HepG2 (cell line): ENCODE results near the gene DHX34. TPM values are rescaled to one million over a fixed set of nuclear protein-coding genes. Genes with fewer than 3 reads are reported as not detected.

Source experiments
- CHD4 ChIP-seq: fragments of 200-600 bp; sonication (generic); IDR thresholded peaks from 2 replicates; pipeline ENCODE4 v1.7.0; 2017; ENCODE audit warnings: mild to moderate bottlenecking, low read length, borderline replicate concordance
- KDM5B ChIP-seq: sonication (generic); formaldehyde crosslinking; IDR thresholded peaks from 2 replicates; pipeline ENCODE4 v1.4.0; 2020; ENCODE audit warnings: missing genetic modification reagents, mild to moderate bottlenecking, borderline replicate concordance
- KLF12 ChIP-seq: sonication (generic); formaldehyde crosslinking; IDR thresholded peaks from 2 replicates; pipeline ENCODE4 v1.4.0; 2020; ENCODE audit warnings: missing genetic modification reagents, borderline replicate concordance
- PATZ1 ChIP-seq: sonication (generic); formaldehyde crosslinking; IDR thresholded peaks from 2 replicates; pipeline ENCODE4 v1.4.0; 2020; ENCODE audit warnings: missing genetic modification reagents
- PHF20 ChIP-seq: sonication (generic); formaldehyde crosslinking; IDR thresholded peaks from 2 replicates; pipeline ENCODE4 v1.5.0; 2020; ENCODE audit warnings: mild to moderate bottlenecking, missing genetic modification reagents
- PHF5A ChIP-seq: IDR thresholded peaks from one replicate; pipeline ENCODE4 v1.6.1; 2018; ENCODE audit warnings: low read depth, missing genetic modification reagents; ENCODE audit not compliant: unreplicated experiment
- RCOR2 ChIP-seq: IDR thresholded peaks from 2 replicates; pipeline ENCODE4 v1.6.1; 2016; ENCODE audit warnings: missing biosample characterization, missing genetic modification reagents
- RNF219 ChIP-seq: sonication (generic); formaldehyde crosslinking; IDR thresholded peaks from 2 replicates; pipeline ENCODE4 v1.5.0; 2020; ENCODE audit warnings: mild to moderate bottlenecking, missing genetic modification reagents
- ZKSCAN8 ChIP-seq: IDR thresholded peaks from 2 replicates; pipeline ENCODE4 v1.6.1; 2016; ENCODE audit warnings: borderline replicate concordance, missing genetic modification reagents, missing compliant biosample characterization
- ZNF10 ChIP-seq: sonication (generic); formaldehyde crosslinking; IDR thresholded peaks from 2 replicates; pipeline ENCODE4 v1.4.0; 2020; ENCODE audit warnings: mild to moderate bottlenecking, low read depth, missing genetic modification reagents, borderline replicate concordance
- ZNF232 ChIP-seq: sonication (generic); formaldehyde crosslinking; IDR thresholded peaks from 2 replicates; pipeline ENCODE4 v1.4.0; 2020; ENCODE audit warnings: missing genetic modification reagents, borderline replicate concordance
- ZNF274 ChIP-seq: sonication (generic); formaldehyde crosslinking; IDR thresholded peaks from 2 replicates; pipeline ENCODE4 v1.5.1; 2020; ENCODE audit warnings: mild to moderate bottlenecking, missing genetic modification reagents
- ZNF44 ChIP-seq: sonication (generic); formaldehyde crosslinking; IDR thresholded peaks from 2 replicates; pipeline ENCODE4 v1.5.1; 2020; ENCODE audit warnings: mild to moderate bottlenecking, missing genetic modification reagents
- ZNF484 ChIP-seq: sonication (generic); formaldehyde crosslinking; IDR thresholded peaks from 2 replicates; pipeline ENCODE4 v1.5.1; 2020; ENCODE audit warnings: mild to moderate bottlenecking, low read depth, missing genetic modification reagents, borderline replicate concordance
- polyA plus RNA-seq, 8 experiments: library from polyadenylated mRNA; depleted of rRNA in 3 of 8; stranded (reverse) in 7 of 8; unstranded in 1 of 8; fragments of >200 nt; fragmentation: Illumina TruSeq in 4 of 8; extraction: Trizol in 4 of 8; gene quantifications; 2 replicates each; pipeline versions ENCODE4 v1.2.1 to v1.2.3, GENCODE V29; 2011 to 2016; ENCODE audit warnings: low read depth in 4 of 8, missing spikeins in 1 of 8, mixed read lengths in 1 of 8; ENCODE audit not compliant: insufficient read depth in 1 of 8
- total RNA-seq, 5 experiments: library from RNA; depleted of rRNA; stranded (reverse); fragments of >200 nt; fragmentation: Illumina TruSeq; extraction: Trizol; gene quantifications; 2 replicates each; pipeline ENCODE4 v1.2.3, GENCODE V29; 2016; ENCODE audit warnings: low read depth in 1 of 5
- TF ChIP-seq, protein P1 (sequence below): IDR thresholded peaks from 2 replicates; pipeline ENCODE4 v1.4.0; 2020; ENCODE audit warnings: mild to moderate bottlenecking, missing genetic modification reagents
- TF ChIP-seq, protein P2 (sequence below): sonication (generic); formaldehyde crosslinking; IDR thresholded peaks from 2 replicates; pipeline ENCODE4 v1.8.1; 2023; ENCODE audit warnings: mild to moderate bottlenecking, missing genetic modification reagents
- TF ChIP-seq, protein P3 (sequence below): sonication (generic); formaldehyde crosslinking; conservative IDR thresholded peaks from 2 replicates; pipeline ENCODE4 v1.8.0; 2022; ENCODE audit warnings: missing genetic modification reagents

The DHX34 gene
- total and polyA plus RNA-seq, 2 of the 13 experiments (the other 11 are each of a cell fraction or from before 2014, with no cell fraction given): 9.2 to 12.0 TPM

GRCh38 chr19:47430041-47430802 lies 81.1 kb downstream of the DHX34 start (continued):
- TF ChIP-seq, protein P1, sequence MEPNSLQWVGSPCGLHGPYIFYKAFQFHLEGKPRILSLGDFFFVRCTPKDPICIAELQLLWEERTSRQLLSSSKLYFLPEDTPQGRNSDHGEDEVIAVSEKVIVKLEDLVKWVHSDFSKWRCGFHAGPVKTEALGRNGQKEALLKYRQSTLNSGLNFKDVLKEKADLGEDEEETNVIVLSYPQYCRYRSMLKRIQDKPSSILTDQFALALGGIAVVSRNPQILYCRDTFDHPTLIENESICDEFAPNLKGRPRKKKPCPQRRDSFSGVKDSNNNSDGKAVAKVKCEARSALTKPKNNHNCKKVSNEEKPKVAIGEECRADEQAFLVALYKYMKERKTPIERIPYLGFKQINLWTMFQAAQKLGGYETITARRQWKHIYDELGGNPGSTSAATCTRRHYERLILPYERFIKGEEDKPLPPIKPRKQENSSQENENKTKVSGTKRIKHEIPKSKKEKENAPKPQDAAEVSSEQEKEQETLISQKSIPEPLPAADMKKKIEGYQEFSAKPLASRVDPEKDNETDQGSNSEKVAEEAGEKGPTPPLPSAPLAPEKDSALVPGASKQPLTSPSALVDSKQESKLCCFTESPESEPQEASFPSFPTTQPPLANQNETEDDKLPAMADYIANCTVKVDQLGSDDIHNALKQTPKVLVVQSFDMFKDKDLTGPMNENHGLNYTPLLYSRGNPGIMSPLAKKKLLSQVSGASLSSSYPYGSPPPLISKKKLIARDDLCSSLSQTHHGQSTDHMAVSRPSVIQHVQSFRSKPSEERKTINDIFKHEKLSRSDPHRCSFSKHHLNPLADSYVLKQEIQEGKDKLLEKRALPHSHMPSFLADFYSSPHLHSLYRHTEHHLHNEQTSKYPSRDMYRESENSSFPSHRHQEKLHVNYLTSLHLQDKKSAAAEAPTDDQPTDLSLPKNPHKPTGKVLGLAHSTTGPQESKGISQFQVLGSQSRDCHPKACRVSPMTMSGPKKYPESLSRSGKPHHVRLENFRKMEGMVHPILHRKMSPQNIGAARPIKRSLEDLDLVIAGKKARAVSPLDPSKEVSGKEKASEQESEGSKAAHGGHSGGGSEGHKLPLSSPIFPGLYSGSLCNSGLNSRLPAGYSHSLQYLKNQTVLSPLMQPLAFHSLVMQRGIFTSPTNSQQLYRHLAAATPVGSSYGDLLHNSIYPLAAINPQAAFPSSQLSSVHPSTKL (CRISPR knock-in tag): peak; percentile 47
- no peak for TF ChIP-seq CHD4
- no peak for TF ChIP-seq RNF219
- no peak for TF ChIP-seq ZNF10
- TF ChIP-seq ZNF232 (CRISPR knock-in tag): peak; percentile 69; the same call in 1 of the 2 replicates
- TF ChIP-seq, protein P2, sequence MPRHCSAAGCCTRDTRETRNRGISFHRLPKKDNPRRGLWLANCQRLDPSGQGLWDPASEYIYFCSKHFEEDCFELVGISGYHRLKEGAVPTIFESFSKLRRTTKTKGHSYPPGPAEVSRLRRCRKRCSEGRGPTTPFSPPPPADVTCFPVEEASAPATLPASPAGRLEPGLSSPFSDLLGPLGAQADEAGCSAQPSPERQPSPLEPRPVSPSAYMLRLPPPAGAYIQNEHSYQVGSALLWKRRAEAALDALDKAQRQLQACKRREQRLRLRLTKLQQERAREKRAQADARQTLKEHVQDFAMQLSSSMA (CRISPR knock-in tag): no peak; the same call in 1 of the 2 replicates
- TF ChIP-seq KDM5B (CRISPR knock-in tag): peak; percentile 93
- no peak for TF ChIP-seq KLF12 (CRISPR knock-in tag)
- TF ChIP-seq ZNF44 (CRISPR knock-in tag): peak; percentile 82; the same call in 1 of the 2 replicates
- TF ChIP-seq PHF5A (CRISPR knock-in tag): no peak
- TF ChIP-seq ZKSCAN8: no peak
- TF ChIP-seq PATZ1 (CRISPR knock-in tag): peak; percentile 21; the same call in 1 of the 2 replicates
- peak; percentile 78; the same call in 1 of the 2 replicates for TF ChIP-seq ZNF484
- TF ChIP-seq PHF20 (CRISPR knock-in tag): peak; percentile 49; the same call in 1 of the 2 replicates
- TF ChIP-seq RCOR2 (CRISPR knock-in tag): no peak
- TF ChIP-seq ZNF274 (CRISPR knock-in tag): peak; percentile 91
- TF ChIP-seq, protein P3, sequence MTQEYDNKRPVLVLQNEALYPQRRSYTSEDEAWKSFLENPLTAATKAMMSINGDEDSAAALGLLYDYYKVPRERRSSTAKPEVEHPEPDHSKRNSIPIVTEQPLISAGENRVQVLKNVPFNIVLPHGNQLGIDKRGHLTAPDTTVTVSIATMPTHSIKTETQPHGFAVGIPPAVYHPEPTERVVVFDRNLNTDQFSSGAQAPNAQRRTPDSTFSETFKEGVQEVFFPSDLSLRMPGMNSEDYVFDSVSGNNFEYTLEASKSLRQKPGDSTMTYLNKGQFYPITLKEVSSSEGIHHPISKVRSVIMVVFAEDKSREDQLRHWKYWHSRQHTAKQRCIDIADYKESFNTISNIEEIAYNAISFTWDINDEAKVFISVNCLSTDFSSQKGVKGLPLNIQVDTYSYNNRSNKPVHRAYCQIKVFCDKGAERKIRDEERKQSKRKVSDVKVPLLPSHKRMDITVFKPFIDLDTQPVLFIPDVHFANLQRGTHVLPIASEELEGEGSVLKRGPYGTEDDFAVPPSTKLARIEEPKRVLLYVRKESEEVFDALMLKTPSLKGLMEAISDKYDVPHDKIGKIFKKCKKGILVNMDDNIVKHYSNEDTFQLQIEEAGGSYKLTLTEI (CRISPR knock-in tag): no peak
